Nucleus accumbens (tissue), 56 donors: ENCODE results near the gene GYG2.
"Not testable (repeated sequence)": the region's sequence is repeated elsewhere in the genome, so short reads cannot be mapped to it uniquely, and the experiment has no call there.

ENCODE experiments used
- DNase-seq, 56 donors: peaks; one replicate each; lab custom pipeline; 2025; lab: John Stamatoyannopoulos, UW

The GYG2 gene

DNA sequence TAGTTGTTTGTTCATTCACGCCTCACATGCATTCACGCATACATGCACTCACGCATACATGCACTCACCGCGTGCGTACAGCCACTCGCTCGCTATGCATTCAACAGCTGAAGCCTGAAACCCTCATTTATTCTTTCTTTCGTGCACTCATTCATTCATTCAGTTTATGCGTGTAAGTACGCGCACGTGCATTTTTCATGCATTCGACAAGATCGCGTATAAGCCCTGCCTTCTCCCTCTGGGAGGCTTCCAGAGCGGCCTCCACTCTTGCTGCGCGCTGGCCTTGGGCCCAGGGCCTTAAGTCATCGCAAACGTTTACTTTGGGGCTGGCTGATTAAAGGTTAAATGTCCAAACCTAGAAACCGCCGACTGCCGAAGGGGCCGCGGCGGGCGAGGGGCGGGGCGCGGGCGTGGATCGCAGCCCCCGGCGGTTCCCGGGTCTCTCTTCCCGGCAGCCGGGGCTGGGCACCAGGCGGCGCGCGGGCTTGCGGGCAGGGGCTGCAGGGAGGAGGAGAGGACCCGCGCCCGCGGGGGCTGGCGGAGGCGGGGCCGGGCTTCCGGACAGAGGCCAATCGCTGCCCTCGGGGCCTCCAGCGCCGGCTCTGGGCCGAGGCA lies at the start of gene GYG2:
Gene GYG2, plus strand, starts transcription at position 587 of the 615 bp plus-strand sequence. CDS start 1,259 bp downstream, outside the sequence.
- DNase-seq: peak in 1 of 56 donors; percentile 20

DNA sequence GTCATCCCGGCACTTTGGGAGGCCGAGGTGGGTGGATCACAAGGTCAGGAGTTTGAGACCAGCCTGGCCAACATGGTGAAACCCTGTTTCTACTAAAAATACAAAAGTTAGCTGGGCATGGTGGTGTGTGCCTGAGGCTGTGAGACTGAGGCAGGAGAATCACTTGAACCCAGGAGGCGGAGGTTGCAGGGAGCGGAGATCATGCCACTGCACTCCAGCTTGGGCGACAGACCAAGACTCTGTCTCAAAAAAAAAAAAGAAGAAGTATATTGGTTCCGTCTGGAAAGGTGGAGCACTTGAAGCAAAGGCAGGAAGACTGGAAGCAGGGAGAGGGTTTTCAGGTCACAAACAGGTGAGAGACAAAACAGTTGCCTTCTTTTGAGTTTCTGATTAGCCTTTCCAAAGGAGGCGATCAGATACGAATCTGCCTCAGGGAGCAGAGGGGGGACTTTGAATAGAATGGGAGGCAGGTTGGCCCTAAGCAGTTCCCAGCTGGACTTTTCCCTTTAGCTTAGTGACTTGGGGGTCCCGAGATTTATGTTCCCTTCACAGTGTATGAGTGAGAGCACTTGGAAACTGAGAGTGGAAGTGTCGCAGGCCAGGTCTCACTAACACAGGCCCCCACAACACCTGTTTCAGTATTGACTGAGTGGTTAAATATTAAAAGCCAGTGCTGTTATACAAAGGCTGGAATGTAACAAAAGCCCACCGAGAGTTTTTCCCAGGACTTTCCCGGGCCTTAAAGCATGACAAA lies 48.1 kb upstream of the GYG2 start:
- DNase-seq: not testable (repeated sequence)

DNA sequence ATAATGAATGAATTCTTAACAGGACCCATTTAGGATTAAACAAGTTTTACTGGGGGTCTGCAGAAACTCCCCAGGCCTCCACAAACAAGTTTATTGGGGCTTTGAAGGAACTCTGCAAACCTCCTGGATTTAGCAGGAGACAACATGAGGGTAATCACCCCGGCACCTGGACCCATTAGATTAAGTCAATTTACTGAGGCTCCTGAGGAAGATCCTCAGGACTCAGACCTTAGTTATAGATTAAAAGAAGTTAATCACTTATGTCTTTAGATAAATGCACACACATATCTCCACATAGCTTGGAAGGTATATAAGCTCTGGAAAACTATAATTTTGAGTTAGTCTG lies 47.5 kb upstream of the GYG2 start:
- no peak for DNase-seq

DNA sequence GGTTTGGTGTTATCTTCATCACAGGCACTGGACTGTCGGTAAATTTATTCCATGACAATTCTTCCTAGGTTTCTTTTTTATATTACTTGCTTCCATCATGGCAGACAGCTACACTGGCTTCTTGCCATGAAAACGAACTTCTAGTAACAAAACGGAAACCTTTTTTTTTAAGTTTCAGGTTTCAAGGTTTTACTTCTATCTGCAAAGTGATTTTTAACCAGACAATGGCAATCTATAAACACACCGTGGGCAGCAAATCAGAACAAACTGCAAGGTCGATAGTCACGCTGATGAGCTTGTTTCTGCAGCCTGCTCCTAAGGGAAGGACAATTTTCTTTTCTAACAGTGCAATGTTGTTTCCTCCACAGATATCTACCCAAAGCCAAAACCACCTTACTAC lies 47.0 kb upstream of the GYG2 start:
- DNase-seq: no peak

DNA sequence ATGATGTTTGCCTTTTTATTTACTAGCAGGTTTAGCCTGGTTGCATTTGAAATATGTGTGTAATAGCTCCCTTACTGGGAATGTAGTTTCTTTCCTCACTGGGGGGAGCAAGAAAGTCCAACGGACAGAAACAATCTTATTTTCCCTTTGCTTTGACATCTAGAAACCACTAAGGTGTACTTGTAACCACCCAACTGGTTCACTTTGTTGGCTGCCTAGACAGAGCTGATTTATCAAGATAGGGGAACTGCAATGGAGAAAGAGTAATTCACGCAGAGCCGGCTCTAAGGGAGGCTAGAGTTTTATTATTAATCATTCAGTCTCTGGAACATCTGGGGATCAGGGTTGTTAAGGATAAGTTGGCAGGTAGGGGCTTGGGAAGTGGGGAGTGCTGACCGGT lies 46.6 kb upstream of the GYG2 start:
- no peak for DNase-seq

DNA sequence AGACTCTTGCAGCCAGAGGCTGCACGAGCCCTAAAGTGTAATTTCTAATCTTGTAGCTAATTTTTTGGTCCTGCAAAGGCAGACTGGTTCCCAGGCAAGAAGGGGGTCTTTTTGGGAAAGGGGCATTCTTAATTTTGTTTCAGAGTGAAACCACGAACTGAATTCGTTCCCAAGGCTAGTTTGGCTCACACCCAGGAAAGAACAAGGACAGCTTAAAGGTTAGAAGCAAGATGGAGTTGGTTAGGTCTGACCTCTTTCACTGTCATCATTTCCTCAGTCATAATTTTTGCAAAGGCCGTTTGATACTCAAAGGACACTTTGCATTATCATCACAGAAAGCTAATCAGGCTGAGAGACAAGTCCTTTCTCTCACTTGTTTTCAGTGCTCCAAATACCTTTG lies 46.0 kb upstream of the GYG2 start:
- DNase-seq: no peak

DNA sequence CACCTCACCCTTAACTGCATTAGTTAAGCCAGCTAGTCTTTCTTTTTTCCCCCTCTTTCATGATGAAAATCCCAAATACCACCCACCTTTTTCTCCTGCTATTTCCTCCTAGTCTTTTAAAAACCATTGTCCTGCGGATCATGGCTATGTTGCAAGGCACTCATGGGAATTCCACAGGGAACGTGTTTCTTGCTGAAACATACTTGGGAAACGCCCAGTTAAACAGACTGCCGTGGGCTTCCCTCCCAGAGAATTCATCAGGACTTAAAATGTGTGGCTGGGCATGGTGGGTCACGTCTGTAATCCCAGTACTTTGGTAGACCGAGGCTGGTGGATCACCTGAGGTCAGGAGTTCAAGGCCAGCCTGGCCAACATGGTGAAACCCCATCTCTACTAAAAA lies 44.7 kb upstream of the GYG2 start:
- no peak for DNase-seq

DNA sequence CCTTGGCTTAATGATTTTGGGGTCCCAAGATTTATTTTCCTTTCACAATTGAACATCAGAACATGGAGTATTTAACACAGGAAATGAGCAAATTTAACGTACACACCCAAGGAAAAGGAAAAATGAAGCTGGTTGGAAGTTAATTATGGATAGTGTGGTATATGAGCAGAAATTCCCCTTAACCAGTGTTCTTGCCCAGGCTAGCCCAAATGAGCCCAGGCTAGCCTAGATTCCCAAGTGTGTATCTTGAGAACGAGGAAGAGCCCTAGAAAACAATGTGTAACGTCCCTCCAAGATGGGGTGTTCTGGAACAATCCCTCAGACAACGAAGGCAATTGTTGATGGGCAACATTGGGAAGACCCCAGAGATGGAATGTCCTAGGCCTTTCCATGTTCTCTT lies 43.2 kb upstream of the GYG2 start:
- no peak for DNase-seq

DNA sequence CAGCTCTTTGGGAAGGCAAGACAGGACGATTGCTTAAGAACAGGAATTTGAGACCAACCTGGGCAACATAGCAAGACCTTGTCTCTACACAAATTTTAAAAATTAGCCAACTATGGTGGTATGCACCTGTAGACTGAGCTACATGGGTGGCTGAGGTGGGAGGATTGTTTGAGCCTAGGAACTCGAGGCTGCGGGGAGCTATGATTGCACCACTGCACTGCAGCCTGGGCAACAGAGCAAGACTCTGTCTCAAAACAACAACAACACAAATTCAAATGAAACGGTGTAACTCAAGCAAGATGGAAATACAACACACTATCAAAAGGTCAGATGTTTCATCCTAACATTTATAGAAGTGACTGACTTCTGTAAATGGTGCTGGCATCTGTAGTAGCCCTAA lies 39.8 kb upstream of the GYG2 start:
- no peak for DNase-seq

DNA sequence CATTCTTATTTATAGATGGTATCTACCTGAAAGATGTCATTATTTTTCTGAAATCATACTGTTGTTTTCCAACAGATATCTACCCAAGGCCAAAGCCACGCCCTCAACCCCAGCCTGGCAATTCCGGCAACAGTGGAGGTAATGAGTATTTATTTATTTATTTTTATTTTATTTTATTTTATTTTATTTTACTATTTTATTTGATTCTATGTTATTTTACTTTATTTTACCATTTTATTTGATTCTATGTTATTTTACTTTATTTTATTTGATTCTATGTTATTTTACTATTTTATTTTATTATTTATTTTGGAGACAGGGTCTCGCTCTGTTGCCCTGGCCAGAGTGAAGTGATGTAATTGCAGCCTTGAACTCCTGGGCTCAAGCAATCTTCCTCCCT lies 39.2 kb upstream of the GYG2 start:
- DNase-seq: no peak

DNA sequence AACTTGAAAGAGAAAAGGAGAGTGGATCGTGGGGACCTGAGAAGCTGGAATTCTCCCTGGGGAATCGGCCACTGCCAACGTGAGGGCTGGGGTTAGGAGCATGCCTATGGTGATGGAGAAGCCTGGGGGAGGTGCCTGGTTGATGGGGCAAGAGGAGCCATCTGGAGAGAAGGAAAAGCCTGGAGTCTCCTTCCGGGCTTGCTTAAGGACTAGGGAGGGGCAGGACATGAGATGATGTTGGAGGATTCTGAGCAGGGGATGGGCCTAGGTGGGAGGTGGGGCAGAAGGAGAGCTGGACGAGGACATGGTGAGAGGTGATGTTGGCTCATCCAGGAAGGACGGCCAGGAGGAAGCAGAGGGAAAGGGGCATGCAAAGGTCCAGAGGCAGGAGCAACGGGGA lies 35.0 kb upstream of the GYG2 start:
- no peak for DNase-seq

DNA sequence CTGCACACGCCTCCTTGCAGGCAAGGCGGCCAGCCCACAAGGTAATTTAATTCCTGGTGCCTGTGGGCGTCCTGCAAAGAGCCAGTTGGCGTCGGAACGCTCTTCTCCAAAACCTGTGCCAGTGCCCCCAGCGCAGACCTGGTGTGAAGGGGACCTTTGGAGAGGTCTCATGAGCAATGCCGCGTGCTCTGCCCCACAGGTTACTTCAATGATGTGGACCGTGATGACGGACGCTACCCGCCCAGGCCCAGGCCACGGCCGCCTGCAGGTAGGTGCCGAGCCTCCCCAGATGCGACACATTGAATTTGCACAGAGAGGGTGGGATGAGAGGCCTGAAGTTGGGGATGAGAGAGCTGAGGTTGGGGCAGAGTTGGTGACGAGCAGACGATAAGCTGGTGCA lies 34.4 kb upstream of the GYG2 start:
- DNase-seq: no peak

DNA sequence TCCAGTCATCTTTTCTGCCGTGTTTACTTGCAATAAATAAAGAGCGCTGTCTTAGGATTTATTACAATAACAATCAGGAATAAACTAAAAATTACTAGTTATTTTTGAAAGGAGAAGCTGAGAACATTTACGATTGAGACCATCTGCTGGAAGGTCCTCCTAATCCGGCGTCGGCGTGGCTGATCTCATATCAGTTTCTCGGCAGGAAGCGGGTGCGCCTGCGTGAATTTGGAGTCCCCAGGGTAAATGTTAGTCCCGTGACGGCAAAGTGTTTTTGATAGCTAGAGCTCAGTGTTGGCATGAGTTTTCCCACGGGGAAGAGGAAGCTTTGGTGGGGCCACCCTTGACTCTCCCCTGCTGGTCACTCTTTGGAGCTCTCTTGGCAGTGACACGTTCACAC lies 31.9 kb upstream of the GYG2 start:
- DNase-seq: not testable (repeated sequence)

DNA sequence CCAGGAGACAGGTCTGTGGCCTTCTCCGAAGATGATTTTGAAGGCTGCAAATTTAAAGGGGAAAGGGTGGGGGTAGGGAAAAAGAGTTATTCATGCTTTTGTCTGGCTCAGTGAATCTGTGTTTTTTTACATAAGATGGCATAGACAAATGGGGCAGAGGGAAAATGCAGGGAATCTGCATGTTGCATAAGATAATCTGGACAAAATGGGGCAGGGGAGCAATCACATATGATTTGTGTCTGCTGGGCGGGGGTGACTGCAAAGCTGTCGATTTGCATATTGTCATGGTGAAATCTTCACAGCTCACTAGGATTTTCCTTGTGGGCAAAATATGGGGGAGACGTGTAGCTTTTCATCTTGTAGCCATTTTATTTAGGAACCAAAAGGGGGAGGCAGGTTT lies 29.4 kb upstream of the GYG2 start:
- DNase-seq: no peak

DNA sequence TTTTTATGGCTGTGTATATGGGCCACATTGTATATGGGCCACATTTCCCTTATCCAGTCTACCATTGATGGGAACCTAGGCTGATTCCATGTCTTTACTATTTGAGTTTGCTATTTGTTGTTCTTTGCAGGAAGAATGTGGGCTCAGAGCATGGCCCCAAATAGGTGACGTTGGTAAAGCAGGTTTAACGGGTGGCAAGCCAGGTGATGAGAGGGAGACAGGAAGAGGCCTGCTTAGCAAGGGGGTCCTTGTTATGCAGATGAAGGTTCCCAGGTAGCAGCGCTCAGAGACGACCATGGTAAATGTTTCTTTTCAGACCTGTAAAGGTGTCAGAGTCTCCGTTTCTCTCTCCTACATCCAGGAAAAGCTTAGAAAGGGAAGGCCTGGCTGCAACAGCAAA lies 28.8 kb upstream of the GYG2 start:
- not testable (repeated sequence) for DNase-seq

DNA sequence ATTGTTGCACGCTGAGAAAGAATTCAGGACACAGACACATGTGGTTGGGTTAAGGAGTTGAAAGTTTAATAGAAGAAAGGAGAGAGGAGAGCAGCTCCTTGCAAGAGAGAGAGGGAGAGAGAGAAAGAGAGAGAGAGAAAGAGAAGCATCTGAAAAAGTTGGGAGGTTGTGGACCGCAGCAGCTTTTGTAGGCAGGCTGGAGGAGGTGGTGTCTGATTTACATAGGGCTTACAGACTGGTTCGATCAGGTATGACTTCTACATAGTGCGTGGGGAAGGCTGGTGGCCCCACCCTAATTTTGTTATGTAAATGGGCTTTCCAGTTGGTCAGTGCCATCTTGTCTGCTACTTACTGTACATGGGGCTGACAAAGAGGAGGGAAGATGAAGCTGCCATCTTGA lies 27.5 kb upstream of the GYG2 start:
- no peak for DNase-seq

DNA sequence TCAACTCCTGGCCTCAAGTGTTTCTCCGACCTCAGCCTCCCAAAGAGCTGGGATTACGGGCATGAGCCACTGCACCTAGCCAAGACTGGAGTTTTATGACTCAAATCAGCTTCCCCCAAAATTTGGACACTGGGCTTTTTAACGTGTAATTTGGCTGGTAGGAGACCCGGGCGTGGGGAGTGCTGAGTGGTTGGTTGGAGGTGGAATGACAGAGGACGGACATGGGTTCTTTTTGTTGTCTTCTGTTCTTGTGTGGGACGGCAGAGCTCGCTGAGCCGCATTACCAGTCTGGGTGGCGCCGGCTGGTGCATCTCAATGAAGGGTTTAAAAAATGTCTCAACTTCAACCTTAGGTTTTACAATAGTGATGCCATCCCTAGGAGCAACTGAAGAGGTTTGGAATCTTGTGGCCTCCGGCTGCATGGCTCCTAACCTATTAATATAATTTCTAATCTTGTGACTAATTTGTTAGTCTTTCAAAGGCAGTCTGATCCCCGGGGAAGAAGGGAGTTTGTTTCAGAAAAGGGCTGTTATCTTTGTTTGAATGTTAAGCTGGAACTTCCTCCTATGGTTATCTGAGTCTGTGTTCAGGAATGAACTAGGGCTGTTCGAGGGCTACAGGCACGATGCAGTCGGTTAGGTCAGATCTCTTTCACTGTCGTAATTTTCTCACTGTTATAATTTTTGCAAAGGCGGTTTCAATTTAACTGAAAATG lies 26.2 kb upstream of the GYG2 start:
- not testable (repeated sequence) for DNase-seq

DNA sequence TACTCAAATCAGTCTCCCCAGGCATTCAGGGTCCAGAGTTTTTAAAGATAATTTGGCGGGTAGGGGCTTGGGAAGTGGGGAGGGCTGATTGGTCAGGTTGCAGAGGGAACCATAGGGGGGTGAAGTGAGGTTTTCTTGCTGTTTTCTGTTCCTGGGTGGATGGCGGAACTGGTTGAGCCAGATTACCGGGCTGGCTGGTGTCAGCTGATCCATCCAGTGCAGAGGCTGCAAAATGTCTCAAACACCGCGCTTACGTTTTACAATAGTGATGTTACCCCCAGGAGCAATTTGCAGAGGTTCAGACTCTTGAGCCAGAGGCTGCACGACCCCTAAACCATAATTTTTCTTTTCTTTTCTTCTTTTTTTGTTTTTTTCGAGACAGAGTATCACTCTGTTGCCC lies 25.2 kb upstream of the GYG2 start:
- not testable (repeated sequence) for DNase-seq

DNA sequence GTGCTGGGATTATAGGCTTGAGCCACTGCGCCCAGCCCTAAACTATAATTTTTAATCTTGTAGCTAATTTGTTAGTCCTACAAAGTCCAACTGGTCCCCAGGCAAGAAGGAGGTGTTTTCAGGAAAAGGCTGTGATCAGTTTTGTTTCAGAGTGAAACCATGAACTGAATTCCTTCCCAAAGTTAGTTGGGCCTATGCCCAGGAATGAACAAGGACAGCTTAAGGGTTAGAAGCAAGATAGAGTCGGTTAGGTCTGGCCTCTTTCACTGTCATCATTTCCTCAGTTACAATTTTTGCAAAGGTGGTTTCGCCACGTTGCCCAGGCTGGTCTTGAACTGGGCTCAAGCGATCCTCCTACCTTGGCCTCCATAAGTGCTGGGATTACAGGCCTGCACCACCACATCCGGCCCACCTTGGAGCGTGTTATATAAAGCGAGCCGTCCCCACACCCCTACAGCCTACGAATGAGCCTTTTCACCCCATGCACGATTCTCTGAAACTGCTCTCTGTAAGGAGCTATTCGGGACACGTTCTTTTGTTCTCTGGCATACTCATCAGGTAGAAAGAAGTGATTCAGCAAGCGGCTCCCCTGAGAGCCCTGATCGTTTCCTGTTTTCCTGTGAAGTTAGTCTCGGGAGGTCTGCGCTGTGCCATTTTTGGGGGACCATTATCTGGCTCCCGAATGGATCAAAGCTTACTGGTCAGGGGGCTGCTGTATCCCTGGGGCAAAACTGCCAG lies 24.5 kb upstream of the GYG2 start:
- DNase-seq: peak in 1 of 56 donors; percentile 15

DNA sequence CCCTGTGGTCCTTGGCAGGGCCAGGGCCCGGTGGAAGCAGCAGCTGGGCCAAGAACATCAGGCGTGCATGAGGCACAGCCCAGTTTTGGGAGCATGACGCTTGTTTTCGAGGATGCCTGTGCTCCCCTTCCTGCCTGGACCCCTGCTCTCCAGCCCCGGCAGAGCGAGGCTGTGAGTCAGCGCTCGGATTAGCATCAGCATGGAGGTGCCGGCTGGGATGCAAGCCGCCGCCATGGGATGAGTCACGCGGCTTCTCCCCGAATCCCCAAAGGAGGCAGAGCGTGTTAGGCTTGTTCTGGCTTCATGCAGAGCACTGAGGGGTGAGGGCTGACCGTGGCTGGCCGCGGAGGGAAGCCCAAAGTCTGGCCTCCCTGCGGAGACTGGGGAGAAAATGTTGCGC lies 23.9 kb upstream of the GYG2 start:
- DNase-seq: peak in 5 of 56 donors; percentile 4 to 20 (median 7)

DNA sequence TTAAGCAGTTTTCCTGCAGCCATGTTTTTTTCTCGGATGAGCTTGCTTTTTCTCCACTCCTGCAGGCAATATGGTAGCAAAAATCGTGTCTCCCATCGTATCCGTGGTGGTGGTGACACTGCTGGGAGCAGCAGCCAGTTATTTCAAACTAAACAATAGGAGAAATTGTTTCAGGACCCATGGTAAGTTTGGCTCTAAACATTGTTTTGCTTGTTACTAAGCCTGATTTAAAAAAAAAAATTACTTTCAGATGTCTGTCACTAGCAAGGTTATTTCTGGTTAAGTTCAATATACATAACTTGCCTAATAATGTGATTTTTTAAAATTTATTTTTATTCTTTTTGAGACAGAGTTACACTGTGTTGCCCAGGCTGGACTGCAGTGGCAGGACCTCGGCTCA lies 17.5 kb upstream of the GYG2 start:
- no peak for DNase-seq
